Amygdala (tissue), 56 donors: ENCODE results near the gene SLC13A4.
"Not testable (repeated sequence)": the region's sequence is repeated elsewhere in the genome, so short reads cannot be mapped to it uniquely, and the experiment has no call there.

Experiments used
- DNase-seq, 56 donors: peaks; one replicate each; lab custom pipeline; 2025; lab: John Stamatoyannopoulos, UW

SLC13A4 gene

GRCh38 chr7:135755351-135755753, 27.4 kb upstream of the SLC13A4 start:
- no peak for DNase-seq

GRCh38 chr7:135753616-135754413, 25.8 kb upstream of the SLC13A4 start:
- no peak for DNase-seq

GRCh38 chr7:135748770-135749169, 20.8 kb upstream of the SLC13A4 start, which contains the start of gene FAM180A:
Gene FAM180A (minus strand): TSS chr7:135748813. CDS start chr7:135748580, 233 bp downstream.
- DNase-seq = no peak

GRCh38 chr7:135747366-135747765, 19.4 kb upstream of the SLC13A4 start:
- no peak for DNase-seq

GRCh38 chr7:135745703-135746312, 17.8 kb upstream of the SLC13A4 start:
- no peak for DNase-seq

- no peak for DNase-seq
Measured at GRCh38 chr7:135744938-135745702, 17.1 kb upstream of the SLC13A4 start.

GRCh38 chr7:135743907-135744731, 16.1 kb upstream of the SLC13A4 start:
- DNase-seq = no peak

- no peak for DNase-seq
Measured at GRCh38 chr7:135742371-135742770, 14.4 kb upstream of the SLC13A4 start.

GRCh38 chr7:135741905-135742304, 13.9 kb upstream of the SLC13A4 start:
- no peak for DNase-seq

- no peak for DNase-seq
Measured at GRCh38 chr7:135740889-135741288, 12.9 kb upstream of the SLC13A4 start.

GRCh38 chr7:135737306-135737647, 9.3 kb upstream of the SLC13A4 start:
- DNase-seq = not testable (repeated sequence)

- no peak for DNase-seq
Measured at GRCh38 chr7:135736586-135737305, 8.8 kb upstream of the SLC13A4 start.

- DNase-seq = no peak
Measured at GRCh38 chr7:135734343-135734689, 6.3 kb upstream of the SLC13A4 start.

- no peak for DNase-seq
Measured at GRCh38 chr7:135733603-135734342, 5.8 kb upstream of the SLC13A4 start.

GRCh38 chr7:135731131-135731530, 3.1 kb upstream of the SLC13A4 start:
- no peak for DNase-seq

- DNase-seq = no peak
Measured at GRCh38 chr7:135729230-135729629, 1.2 kb upstream of the SLC13A4 start.

- DNase-seq = no peak
Measured at GRCh38 chr7:135726911-135727673, 894 bp downstream of the SLC13A4 start.

GRCh38 chr7:135726276-135726788, 1.7 kb downstream of the SLC13A4 start:
- DNase-seq = no peak
